Colonic mucosa (tissue), 4 donors: ENCODE results near the gene ELFN2. TPM values are rescaled to one million over a fixed set of nuclear protein-coding genes. Genes with fewer than 3 reads are reported as not detected.

Source experiments
- DNase-seq: peaks from one replicate; pipeline ENCODE4 v3.0.0-alpha.2; 2020
- H3K27ac ChIP-seq: fragments of 200-600 bp; one replicate; pipeline ENCODE4 v1.8.0; 2021
- H3K27me3 ChIP-seq: fragments of 200-600 bp; one replicate; pipeline ENCODE4 v1.8.0; 2021
- H3K36me3 ChIP-seq: fragments of 200-600 bp; one replicate; pipeline ENCODE4 v1.8.0; 2021
- H3K4me1 ChIP-seq: fragments of 200-600 bp; one replicate; pipeline ENCODE4 v1.8.0; 2021; ENCODE audit warnings: mild to moderate bottlenecking
- H3K4me3 ChIP-seq: fragments of 200-600 bp; one replicate; pipeline ENCODE4 v1.8.0; 2021
- H3K9ac ChIP-seq, 2 donors: one replicate each; pipeline ENCODE4 v1.7.0; 2013; ENCODE audit warnings: control low read depth in 2 of 2, low read depth in 2 of 2, low read length in 2 of 2
- H3K9me3 ChIP-seq: fragments of 200-600 bp; one replicate; pipeline ENCODE4 v1.8.0; 2021
- intact Hi-C: fragments of 100-400 bp; cut with DNase I; formaldehyde crosslinking; loops from one replicate; pipeline ENCODE4 v1.14.1; 2022
- total RNA-seq, 2 donors: library from RNA; stranded (reverse); fragmentation: NEBNext Ultra II Directional in 1 of 2; extraction: Animal tissue kit (Norgen Biotek cat#: 25700) in 1 of 2; gene quantifications; one replicate each; pipeline ENCODE4 v1.2.1, GENCODE V29; 2021
- TF ChIP-seq, protein P1 (sequence below): fragments of 200-600 bp; IDR thresholded peaks from one replicate; pipeline ENCODE4 v1.8.0; 2022; ENCODE audit warnings: antibody characterized with exemption, mild to moderate bottlenecking
- donor health status: healthy.
- donor health status: DM: no; HTN: no; CAD: no.
- donor health status: DM: no; HTN: no; CAD: no.

Gene ELFN2
- total RNA-seq, 2 donors from 2014 or later = 0.07 to 0.21 TPM

DNA sequence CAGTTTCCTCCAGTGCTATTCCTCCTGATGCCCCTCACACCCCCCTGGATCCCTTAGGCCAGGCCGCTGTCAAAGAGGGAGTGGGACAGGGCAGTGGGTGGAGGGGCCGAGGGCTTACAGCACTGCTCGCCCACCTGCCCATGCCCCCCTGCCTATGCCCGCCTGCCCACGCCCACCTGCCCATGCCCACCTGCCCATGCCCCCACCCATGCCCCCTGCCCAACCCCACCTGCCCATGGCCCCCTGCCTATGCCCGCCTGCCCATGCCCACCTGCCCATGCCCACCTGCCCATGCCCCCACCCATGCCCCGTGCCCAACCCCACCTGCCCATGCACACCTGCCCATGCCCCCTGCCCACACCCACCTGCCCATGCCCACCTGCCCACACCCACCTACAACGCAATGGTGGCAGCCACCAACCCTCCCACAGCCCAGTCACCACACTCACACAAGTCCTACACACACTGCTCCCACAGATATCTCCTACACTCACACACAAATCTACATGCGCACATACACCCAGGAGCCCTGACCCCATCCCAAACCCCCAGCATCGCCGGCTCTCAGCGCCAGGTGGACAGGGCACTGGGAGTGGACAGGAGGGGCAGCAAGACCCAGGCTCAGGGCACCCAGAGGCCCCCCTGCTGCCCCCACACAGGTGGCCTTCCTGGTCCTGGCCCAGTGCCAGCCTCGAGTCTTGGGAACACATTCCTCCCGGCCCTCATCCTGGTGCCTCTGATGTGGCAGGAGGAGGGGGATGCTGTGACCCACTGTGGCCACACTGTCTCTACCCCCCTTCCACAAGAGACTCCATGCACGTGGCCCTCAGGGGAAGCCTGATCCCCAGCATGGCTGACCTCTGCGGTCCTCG lies 83.2 kb downstream of the ELFN2 start:
- no peak overlapping the region for H3K27ac ChIP-seq
- H3K36me3 ChIP-seq = no peaks in the 10 kb centered on the region
- H3K27me3 ChIP-seq = no peaks in the 10 kb centered on the region
- H3K4me1 ChIP-seq = no peaks in the 10 kb centered on the region
- no peak overlapping the region for H3K9ac ChIP-seq
- no peak for DNase-seq
- no peaks in the 10 kb centered on the region for H3K9me3 ChIP-seq
- no peak overlapping the region for H3K4me3 ChIP-seq
- intact Hi-C loops = no loop called here
- TF ChIP-seq, protein P1, sequence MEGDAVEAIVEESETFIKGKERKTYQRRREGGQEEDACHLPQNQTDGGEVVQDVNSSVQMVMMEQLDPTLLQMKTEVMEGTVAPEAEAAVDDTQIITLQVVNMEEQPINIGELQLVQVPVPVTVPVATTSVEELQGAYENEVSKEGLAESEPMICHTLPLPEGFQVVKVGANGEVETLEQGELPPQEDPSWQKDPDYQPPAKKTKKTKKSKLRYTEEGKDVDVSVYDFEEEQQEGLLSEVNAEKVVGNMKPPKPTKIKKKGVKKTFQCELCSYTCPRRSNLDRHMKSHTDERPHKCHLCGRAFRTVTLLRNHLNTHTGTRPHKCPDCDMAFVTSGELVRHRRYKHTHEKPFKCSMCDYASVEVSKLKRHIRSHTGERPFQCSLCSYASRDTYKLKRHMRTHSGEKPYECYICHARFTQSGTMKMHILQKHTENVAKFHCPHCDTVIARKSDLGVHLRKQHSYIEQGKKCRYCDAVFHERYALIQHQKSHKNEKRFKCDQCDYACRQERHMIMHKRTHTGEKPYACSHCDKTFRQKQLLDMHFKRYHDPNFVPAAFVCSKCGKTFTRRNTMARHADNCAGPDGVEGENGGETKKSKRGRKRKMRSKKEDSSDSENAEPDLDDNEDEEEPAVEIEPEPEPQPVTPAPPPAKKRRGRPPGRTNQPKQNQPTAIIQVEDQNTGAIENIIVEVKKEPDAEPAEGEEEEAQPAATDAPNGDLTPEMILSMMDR = no peak

DNA sequence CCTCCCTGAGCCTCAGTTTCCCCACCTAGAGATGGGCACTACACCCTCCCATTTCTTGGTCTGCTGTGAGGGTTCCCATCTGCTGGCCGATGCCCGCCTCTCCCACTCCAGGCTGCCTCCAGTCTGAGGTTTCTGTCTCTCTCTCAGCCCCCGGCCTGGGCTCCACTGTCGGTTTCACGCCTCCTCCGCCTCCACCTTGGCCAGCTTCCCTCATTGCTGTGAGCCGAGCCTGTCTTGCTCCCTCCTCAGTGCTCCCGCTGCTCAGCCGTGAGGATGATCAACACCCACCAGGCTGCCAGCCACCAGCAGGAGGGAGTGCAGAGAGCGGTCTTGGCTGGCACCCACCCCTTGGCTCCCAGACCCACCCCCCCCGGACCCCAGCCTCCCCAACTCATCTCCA lies 83.9 kb downstream of the ELFN2 start:
- Histone ChIP-seq H3K4me3 (no peak overlapping the region), H3K9me3 (no peaks in the 10 kb centered on the region), H3K27ac (no peak overlapping the region), H3K9ac (no peak overlapping the region), H3K4me1 (no peaks in the 10 kb centered on the region), H3K36me3 (no peaks in the 10 kb centered on the region), H3K27me3 (no peaks in the 10 kb centered on the region)
- DNase-seq = no peak
- intact Hi-C loops = no loop called here
- TF ChIP-seq, protein P1 = no peak

DNA sequence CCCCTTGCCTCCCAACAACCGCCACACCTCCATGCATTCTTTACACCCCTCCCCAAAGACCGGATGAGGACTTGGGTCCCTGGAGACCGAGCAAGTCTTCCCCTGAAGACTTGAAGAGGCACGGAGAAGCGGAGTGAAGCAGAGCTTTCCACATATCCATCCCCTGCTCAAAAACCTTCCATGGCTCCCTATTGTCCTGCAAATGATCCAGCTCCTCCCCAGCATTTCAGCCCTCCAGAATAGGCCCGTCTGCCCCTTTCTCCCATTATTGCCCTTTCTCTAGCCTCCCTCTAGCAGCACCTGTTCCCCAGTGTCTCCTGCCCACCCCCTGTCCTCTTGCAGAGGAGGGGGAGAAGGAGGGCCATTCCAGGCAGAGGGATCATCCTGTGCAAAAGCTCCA lies 85.2 kb downstream of the ELFN2 start:
- intact Hi-C loops = no loop called here
- H3K9ac ChIP-seq = no peak overlapping the region
- no peak overlapping the region for H3K27ac ChIP-seq
- TF ChIP-seq, protein P1 = no peak
- H3K9me3 ChIP-seq = no peaks in the 10 kb centered on the region
- H3K36me3 ChIP-seq = no peaks in the 10 kb centered on the region
- no peak for DNase-seq
- H3K4me1 ChIP-seq = no peaks in the 10 kb centered on the region
- H3K4me3 ChIP-seq = no peak overlapping the region
- no peaks in the 10 kb centered on the region for H3K27me3 ChIP-seq

DNA sequence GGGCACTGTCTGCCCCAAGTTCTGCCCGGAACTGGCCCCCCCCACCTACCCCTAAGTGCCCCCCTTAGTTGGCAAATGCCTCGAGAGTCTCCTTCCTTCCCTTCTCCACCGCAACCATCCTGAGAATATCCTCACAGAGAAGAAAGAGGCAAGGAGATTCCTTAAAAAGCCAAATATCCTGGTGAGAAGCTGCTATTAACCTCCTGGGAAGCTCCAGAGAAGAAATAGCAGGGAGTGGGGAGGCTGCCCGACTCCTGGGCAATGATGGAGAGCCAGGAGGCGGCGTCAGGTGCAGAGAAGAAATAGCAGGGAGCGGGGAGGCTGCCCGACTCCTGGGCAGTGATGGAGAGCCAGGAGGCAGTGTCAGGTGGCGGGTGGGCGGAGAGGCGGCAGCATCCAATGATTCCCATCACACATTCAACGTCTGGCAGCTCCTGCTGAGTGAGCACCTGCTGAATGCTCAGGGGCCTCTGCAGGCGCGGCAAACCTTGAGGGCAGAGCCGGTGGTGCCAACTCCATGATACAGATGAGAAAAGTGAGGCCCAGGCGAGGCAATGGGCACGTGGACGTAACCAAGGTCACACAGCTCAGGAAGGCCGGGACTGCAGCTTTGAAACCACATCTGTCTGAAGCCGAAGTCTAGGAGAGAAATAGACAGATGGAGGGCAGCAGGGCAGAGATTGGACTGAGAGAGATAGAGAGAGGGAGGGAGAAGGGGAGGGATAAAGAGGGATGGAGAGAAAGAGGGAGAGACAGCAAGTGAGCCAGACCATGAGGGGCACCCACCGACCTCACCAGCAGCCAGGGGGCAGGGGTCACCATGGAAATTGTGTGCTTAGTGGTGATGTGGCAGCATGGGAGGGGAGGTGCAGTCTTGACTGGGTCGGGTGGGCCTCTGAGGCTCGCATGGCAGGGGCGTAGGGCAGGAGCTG lies 86.7 kb downstream of the ELFN2 start:
- no peak overlapping the region for H3K4me3 ChIP-seq
- no peaks in the 10 kb centered on the region for H3K4me1 ChIP-seq
- no peak overlapping the region for H3K27ac ChIP-seq
- DNase-seq = no peak
- intact Hi-C loops = no loop called here
- H3K36me3 ChIP-seq = no peaks in the 10 kb centered on the region
- TF ChIP-seq, protein P1 = no peak
- no peaks in the 10 kb centered on the region for H3K9me3 ChIP-seq
- peaks cover 8% of the 10 kb centered on the region for H3K27me3 ChIP-seq
- H3K9ac ChIP-seq = no peak overlapping the region

DNA sequence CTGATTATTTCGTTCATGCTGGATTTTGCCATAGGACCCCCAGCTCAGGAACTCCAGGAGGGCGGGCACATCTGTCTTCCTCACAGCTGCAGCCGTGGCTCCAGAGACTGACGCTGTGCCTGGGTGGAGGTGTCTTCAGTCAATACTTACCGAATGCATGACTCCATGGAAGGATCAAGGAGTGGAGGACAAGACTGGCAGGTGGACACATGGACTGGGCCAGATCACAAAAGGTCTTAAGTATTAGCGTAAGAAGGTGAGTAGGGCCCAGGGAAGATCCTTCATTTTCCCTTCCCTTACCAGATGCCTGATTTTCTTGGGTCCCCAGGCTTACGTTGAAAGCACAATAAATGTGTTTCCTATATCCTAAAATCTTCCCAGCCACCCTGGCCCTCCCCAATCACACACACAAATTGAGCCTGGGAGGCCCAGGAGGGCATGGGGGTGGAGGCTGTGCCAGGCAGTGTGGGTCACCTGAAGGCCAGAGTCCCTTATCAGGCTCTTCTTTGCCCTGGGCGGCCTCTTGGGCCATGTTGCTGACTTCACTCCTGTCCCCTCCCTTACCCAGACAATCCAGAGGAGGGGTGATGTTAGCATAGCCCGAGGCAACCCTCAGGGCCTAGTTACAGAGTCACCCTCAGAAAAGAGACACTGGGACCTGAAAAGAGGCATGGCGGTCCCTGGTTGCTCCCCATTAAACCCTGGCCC lies 88.6 kb downstream of the ELFN2 start:
- DNase-seq = no peak

More for the DNA sequence above, 88.6 kb downstream of the ELFN2 start:
- no peaks in the 10 kb centered on the region for H3K36me3 ChIP-seq
- H3K4me3 ChIP-seq = no peak overlapping the region
- no peak overlapping the region for H3K27ac ChIP-seq
- TF ChIP-seq, protein P1 = no peak
- intact Hi-C loops = no loop called here
- H3K4me1 ChIP-seq = no peaks in the 10 kb centered on the region
- no peaks in the 10 kb centered on the region for H3K9me3 ChIP-seq
- H3K9ac ChIP-seq = no peak overlapping the region
- peaks cover 27% of the 10 kb centered on the region for H3K27me3 ChIP-seq
